Measurements from ENCODE around the gene PIN1.
"Not testable (repeated sequence)": the region's sequence is repeated elsewhere in the genome, so short reads cannot be mapped to it uniquely, and the experiment has no call there.

PIN1 gene

DNA sequence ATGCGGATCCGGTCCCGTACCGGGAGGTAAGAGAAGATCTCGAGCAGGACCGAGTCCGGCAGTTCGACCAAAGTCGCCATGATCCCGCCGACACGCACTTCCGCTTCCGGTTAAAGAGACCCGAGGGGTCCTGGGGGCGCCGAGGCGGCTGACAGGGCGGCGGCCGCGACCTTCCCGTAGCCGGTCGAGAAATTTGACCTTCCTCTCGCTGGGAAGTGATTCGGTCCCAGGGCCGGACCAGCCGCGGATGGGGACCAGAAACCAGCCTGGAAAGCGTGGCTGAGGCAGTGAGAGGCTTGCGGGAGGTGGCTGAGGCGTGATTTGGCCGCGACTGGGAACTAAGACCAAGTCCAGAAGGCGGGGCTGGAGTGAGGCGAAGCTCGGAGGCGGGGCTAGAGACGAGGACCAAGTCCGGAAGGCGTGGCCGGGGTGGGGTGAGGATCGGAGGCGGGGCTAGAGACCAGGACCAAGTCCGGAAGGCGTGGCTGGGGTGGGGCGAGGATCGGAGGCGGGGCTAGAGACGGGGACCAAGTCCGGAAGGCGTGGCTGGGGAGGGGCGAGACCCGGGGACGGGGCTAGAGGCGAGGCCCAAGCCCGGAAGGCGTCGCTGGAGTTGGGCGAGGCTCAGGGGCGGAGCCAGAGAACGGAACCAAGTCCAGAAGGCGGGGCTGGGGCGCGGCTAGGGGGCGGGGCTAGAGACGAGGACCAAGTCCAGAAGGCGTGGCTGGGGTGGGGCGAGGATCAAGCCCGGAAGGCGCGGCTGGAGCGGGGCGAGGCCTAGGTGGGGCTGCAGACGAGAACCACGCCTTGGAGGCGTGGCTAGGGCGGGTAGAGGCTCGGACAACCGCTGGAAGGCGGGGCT is 16.2 kb upstream of the PIN1 start, which contains the start of gene FBXL12:
FBXL12 (minus strand) TSS at position 346 of the 862 bp plus-strand sequence; CDS start at position 80, 266 bp downstream.
- peak; percentile 99 for DNase-seq (ENCODE audit: low read depth)

- no peak for DNase-seq (ENCODE audit: low read depth)
Observed at GRCh38 chr19:9819596-9819909, 15.6 kb upstream of the PIN1 start.

DNA sequence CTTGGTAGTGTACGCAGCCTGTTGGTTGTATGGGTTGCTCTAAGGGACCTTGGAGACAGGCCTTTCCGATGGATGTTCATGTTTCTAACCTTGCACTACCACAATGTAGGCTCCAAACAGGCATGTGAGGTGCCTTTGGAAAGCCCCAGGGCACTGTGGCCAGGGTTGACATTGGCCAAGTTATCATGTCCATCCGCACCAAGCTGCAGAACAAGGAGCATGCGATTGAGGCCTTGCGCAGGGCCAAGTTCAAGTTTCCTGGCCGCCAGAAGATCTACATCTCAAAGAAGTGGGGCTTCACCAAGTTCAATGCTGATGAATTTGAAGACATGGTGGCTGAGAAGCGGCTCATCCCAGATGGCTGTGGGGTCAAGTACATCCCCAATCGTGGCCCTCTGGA is 15.1 kb upstream of the PIN1 start:
- not testable (repeated sequence) for DNase-seq (ENCODE audit: low read depth)

DNA sequence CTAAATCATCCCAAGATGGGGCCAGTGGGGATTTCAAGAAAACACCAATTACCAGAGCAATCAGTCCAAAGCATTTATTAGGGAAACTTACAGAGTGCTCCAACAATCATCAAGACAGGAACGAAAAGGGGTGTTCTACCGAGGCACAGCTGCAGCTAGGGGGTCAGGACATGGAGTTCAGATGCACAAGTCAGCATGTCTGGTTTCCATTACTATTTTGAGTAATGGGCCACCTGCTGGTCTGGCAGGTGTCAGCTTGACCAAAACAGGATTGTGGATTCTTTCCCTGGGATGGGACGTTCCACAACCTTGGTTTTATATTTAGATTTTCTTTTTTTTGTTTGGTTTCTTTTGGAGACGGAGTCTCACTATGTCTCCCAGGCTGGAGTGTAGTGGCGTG is 11.3 kb upstream of the PIN1 start:
- DNase-seq (ENCODE audit: low read depth), result no peak

GRCh38 chr19:9827289-9828238 is 7.6 kb upstream of the PIN1 start, which contains the start of gene UBL5:
Gene UBL5, plus strand, starts transcription at chr19:9827918. Its CDS starts 420 bp downstream, at chr19:9828338.
- peak; percentile 61 for DNase-seq (ENCODE audit: low read depth)

GRCh38 chr19:9828551-9829063 is 6.5 kb upstream of the PIN1 start:
- no peak for DNase-seq (ENCODE audit: low read depth)

DNA sequence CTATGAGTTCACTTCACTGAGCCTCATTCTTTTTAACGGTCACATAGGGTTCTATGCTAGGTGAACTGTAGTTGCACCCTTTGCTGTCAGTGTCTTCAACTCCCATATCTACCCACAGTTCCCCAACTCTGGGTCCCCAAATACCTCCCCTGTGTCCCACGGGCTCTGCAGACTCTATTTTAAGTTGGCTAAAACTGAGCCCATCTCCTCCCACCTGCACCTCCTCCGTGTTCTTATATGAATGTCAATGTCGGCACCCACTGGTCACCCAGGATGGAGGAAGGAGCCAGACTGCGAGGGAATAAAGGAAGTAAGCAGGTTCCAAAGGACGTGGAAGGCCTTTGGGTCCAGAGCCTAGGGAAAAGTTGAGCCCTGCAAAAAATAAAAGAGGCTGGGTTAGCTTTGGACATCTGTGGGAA is 802 bp upstream of the PIN1 start:
- no peak for DNase-seq (ENCODE audit: low read depth)

DNA sequence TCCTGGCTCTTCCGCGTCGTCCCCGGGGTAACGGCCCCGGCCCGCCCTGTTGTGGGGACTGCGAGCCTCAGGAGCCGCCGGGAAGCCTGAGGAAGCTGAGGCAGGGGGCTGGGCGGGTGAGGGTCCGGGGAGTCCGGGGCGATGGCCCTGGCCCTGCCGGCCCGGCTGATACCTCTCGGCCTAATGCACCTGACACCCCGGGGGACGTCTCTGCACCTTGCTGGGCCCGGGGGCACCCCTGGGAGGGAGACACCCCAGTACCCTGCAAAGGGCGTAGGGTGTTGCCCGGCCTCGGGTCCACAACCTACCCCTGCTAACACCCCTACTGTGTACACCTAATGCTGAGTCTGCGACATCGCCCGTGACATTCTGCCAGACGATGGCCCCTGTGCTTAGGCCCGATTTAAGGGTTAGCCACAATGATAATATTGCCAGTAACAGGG is 410 bp downstream of the PIN1 start:
- DNase-seq (ENCODE audit: low read depth), result no peak

DNA sequence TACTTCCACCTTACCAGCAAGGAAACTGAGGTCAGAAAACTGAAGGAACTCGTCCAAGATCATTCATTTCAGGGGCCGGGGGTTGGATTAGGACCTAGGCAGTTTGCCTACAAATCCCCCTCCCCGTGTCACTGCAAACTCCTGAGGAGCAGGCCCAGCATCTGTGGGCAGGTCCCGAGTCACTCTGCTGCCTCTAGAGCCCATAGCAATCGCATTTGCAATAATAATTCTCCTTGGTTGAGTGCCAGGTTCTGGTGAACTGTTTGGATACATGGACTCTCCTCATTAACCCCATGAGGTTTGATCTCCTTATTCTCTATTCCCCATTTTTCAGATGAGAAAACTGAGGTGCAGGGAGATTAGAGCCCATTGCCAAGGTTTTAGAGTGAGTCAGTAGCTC is 903 bp downstream of the PIN1 start:
- DNase-seq (ENCODE audit: low read depth), result no peak

DNA sequence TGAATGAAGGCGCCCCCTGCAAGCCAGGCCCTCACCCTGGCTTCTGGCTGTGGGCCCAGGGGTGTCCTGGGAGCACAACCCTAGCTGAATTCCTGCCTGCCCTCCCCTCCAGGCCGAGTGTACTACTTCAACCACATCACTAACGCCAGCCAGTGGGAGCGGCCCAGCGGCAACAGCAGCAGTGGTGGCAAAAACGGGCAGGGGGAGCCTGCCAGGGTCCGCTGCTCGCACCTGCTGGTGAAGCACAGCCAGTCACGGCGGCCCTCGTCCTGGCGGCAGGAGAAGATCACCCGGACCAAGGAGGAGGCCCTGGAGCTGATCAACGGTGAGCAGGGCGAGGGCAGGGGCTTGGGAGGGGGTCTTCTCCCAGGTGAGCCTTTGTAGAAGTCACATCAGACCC is 3.2 kb downstream of the PIN1 start:
- no peak for DNase-seq (ENCODE audit: low read depth)

DNA sequence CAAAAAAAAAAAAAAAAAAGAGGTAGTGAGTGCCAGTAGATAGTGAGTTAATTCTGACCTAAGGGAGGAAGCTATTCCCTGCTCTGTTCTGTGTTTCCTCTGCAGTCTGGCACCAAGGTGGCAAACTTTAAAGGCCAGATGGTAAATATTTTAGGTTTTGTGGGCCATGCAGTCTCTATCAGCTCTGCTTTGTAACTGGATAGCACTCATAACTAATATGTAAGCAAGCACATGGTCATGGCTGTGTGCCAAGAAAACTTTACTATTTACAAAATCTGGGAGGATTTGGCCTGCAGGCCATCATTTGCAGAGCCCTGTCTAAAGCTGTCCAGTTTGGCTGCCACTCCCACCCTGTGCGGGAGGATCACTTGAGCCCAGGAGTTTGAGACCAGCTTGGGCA is 4.3 kb downstream of the PIN1 start:
- DNase-seq (ENCODE audit: low read depth), result no peak

DNA sequence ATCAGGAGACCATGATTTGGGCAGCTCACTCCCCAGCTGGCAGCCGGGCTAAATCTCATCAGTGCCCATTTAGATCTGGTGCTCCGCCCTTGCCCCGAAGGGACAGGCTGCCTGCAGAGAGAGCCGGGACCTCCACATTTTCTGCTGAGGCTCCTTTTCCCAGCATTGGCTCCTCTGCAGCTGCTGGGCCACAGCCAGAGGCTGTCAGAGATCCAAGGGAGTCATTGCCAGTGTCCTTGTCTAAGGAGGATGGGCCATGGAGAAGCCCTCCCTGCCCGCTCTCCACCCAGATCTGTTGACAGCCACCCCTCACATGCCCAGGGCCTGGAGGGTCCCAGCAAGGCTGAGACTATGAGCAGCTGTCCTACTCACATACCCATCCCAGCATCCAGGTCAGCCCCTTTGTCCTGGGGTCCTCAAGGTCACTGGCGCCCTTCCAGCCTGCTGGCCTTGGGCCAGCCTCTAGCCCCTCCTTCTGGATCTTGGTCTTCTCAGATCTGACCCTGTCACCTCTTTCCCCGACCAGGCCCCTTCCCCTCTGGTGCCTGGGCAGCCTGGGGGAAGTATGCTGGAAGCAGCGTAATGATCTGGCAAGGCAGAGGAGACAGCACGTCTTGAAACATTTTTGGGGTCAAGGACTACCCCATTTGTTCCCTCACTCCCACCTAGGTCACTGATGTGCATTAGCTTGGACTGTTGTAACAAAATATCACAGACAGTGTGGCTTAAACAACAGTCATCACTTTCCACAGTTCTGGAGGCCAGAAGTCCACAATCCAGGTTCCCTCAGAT is 7.9 kb downstream of the PIN1 start:
- DNase-seq (ENCODE audit: low read depth), result no peak

DNA sequence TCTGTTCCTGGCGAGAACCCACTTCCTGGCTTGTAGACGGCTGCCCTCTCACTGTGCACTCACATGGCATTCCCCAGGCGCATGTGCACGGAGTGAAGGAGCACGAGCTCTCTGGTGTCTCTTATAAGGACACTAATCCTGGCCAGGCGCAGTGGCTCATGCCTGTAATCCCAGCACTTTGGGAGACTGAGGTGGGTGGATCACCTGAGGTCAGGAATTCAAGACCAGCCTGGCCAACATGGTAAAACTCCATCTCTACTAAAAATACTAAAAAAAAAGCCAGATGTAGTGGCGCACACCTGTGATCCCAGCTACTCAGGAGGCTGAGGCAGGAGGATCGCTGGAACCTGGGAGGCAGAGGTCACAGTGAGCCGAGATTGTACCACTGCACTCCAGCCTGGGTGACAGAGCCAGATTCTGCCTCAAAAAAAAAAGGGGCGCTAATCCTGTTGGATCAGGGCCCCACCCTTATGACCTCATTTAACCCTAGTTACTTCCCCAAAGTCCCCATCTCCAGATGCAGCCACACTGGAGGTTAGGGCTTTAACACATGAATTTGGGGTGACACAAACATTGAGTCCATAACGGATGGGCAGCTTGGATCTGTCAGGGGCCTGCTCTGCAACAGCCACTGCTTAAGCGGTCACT is 8.6 kb downstream of the PIN1 start:
- not testable (repeated sequence) for DNase-seq (ENCODE audit: low read depth)

DNA sequence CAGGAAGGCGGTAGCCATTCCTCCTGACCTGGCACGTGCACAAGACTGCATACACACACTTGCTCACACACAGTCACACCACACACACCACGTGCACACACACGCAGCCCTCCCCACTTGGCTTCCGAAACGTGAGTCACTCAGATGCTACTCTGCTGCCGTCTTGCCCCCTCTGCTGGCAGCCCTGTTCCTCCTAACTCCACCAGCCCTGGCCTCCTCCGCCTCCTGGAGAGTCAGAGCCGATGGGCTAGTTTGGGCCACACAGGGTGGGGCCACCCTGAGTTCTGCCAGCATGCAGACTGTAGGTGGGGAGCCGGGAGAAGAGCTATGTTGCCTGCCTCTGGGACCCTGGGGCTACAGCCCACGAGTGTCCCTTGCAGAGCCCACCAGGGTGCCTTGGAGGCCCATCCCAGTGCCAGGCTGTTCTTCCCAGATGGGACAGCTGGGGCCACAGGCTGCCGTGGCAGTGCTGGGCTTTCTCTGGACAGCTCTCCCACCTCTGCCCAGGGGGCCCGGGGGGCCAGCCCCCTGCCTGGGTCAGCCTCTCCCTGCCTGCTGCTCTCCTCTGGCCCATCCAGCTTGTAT is 12.1 kb downstream of the PIN1 start:
- DNase-seq (ENCODE audit: low read depth), result peak; percentile 78

DNA sequence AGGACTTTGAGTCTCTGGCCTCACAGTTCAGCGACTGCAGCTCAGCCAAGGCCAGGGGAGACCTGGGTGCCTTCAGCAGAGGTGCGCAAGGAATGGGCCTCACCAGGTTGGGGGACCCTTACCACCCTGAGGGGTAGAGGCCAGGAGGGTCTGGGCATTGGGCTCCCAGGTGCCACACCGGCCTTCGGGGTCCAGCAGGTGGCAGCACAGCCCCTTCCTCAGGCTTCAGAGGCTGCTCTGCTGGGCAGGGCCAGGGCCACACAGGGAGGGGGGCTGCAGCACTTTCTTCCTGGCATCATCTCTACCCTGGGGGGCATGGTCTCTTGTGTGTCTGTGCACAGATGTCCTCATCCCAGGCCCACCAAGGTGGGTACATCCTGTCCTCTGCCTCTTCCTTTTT is 12.9 kb downstream of the PIN1 start:
- DNase-seq (ENCODE audit: low read depth), result no peak

GRCh38 chr19:9848762-9849161 is 13.6 kb downstream of the PIN1 start:
- no peak for DNase-seq (ENCODE audit: low read depth)

DNA sequence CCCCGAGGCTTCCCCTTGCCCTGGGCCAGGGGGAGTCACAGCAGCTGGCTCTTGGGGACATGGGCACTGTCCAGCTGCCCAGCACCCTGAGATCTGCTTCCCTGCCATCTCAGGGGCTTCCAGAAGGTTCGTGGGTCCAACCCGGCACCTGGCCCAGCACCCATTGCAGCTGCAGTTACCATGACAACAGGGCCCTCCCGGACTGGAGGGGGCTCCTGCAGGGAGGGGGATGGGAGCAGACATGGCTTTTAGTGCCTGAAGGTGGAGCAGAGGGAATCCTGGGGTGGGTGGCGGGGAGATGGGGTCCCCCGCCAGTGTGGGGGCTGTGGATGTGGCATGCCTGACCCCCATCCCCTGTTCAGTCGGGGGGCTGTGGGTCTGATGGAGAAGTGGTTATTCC is 14.7 kb downstream of the PIN1 start:
- no peak for DNase-seq (ENCODE audit: low read depth)

- no peak for DNase-seq (ENCODE audit: low read depth)
Observed at GRCh38 chr19:9850235-9850959, 15.3 kb downstream of the PIN1 start.

DNA sequence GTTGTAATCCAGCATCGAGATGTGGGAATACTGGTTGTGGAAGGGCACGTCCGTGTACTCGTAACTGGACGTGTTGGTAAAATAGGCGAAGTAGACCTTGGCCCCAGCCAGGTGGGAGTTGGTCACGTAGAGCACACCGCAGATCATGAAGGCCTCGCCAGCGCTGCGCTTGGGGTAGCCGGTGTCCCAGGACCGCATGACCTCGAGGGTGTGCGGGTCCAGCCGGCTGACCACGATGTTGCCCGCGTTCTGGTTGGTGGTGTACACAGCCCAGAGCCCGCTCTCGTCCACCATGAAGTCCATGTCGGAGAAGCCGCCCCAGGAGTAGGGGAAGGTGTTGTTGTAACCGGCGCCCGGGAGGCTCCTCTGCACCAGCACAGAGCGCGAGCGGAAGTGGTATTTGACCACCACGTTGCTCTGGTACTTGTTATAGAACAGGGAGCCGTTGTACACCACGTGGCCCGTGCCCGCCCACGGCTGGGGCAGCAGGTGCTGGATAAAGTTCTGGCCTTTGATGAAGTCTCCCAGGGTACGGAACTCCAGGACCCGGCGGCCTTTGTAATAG is 19.2 kb downstream of the PIN1 start:
- DNase-seq (ENCODE audit: low read depth), result no peak

DNA sequence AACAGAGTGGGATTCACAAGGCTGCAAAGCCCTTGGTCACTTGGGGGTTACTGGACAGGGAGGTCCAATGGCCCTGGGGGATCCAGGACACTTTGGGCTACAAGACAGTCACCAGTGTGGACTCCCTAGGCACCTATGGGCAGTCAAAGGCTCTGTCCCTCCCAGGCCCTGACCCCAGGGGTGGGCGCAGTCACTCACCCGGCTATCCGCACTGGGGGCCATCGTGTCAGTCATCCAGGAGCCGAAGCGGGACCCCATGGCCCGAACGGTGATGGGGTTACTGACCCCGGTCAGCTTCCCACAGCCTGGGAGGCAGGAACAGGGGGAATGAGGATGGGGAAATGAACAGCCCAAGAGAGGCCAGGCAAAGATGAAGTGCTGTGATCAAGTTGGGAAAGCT is 21.5 kb downstream of the PIN1 start:
- DNase-seq (ENCODE audit: low read depth), result no peak
